Suprapubic skin (tissue), 4 donors: ENCODE data around the gene LRPAP1.

Experiments used
- CTCF ChIP-seq, 2 donors: fragments of 200-600 bp in 1 of 2; fragments of 450-650 bp in 1 of 2; sonication (generic) in 1 of 2; IDR thresholded peaks; one replicate each; pipeline ENCODE4 v1.5.1; 2016 to 2019; ENCODE audit warnings: antibody characterized with exemption in 2 of 2, mild to moderate bottlenecking in 1 of 2, moderate library complexity in 1 of 2
- POLR2A ChIP-seq, 2 donors: fragments of 450-650 bp; IDR thresholded peaks; one replicate each; pipeline ENCODE4 v1.6.1; 2017; ENCODE audit warnings: antibody characterized with exemption in 2 of 2, mild to moderate bottlenecking in 2 of 2, moderate library complexity in 2 of 2
- POLR2AphosphoS5 ChIP-seq, 3 donors: sonication (generic); formaldehyde crosslinking; IDR thresholded peaks; one replicate each; pipeline ENCODE4 v1.6.1; 2017; ENCODE audit warnings: antibody characterized with exemption in 3 of 3

DNA sequence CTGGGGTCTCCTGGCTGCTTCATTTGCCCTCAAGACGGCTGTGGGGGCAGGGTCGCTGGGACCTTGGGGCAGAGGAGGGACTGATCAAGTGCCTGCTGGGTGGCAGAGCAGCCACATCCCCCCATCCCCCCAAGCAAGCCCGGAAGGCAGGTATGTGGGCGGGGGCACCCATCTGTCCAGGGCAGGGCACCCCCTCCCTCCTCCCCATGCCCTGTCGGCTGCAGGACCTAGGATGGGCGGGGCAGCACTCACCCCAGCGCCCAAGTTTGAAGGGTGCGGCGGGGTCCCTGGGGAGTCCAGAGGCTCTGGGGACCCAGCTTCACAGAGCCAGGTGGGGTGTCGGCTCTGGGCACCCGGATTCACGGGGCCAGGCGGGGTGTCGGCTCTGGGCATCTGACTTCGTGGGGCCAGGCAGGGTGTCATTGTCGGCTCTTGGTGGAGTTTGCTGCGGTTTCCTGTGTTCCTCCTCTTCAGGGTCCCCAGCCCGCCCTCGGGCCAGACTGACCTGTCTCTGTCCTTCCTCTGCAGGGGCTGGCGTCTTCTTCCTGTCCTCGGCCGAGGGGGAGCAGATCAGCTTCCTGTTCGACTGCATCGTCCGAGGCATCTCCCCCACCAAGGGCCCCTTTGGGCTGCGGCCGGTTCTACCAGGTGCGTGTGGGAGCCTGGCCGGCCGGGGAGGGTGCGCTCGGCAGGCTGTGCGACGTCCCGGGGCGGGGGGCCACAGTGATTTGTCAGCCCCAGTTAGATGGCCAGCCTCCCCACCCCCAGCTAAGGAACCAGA, 47.0 kb downstream of the LRPAP1 start:
- TF ChIP-seq CTCF (IDR thresholded peaks at IDR 0.05) (no peak), POLR2A (IDR thresholded peaks at IDR 0.05) (no peak), POLR2AphosphoS5 (IDR thresholded peaks at IDR 0.05) (no peak)
